ENCODE results near the gene GRIK3. TPM values are rescaled to one million over a fixed set of nuclear protein-coding genes. Genes with fewer than 3 reads are reported as not detected.

The GRIK3 gene
- total RNA-seq, 6 experiments from 2014 or later = 0.07 TPM; not detected in 5

- Histone ChIP-seq H3K4me3 (no peak overlapping the region), H3K9me3 (no peaks in the 10 kb centered on the region), H3K27ac (no peak overlapping the region), H3K36me3 (no peaks in the 10 kb centered on the region), H3K4me1 (no peaks in the 10 kb centered on the region), H3K27me3 (no peaks in the 10 kb centered on the region)
- WGBS (ENCODE audit: insufficient coverage, low coverage, low lambda C conversion rate, missing lambda C conversion rate) = 75% methylated on average over 5 of the region's 11 CpGs
- intact Hi-C loops (cut with DNase I) = no loop called here
- peak in 1 of 3 donors; percentile 13 for DNase-seq
- no peak for TF ChIP-seq CTCF (IDR thresholded peaks at IDR 0.05)
- TF ChIP-seq POLR2A (IDR thresholded peaks at IDR 0.05) = no peak
- ATAC-seq = no peak
Measured at GRCh38 chr1:36882536-36883285, 151.6 kb downstream of the GRIK3 start.

GRCh38 chr1:36881541-36881940, 152.8 kb downstream of the GRIK3 start:
- 79% methylated on average over 6 of the region's 6 CpGs for WGBS (ENCODE audit: insufficient coverage, low coverage, low lambda C conversion rate, missing lambda C conversion rate)
- TF ChIP-seq POLR2A (IDR thresholded peaks at IDR 0.05) (no peak), CTCF (IDR thresholded peaks at IDR 0.05) (no peak)
- no peak overlapping the region for H3K27ac ChIP-seq
- H3K4me1 ChIP-seq = no peaks in the 10 kb centered on the region
- H3K4me3 ChIP-seq = no peak overlapping the region
- no peaks in the 10 kb centered on the region for H3K36me3 ChIP-seq
- DNase-seq (peak in 1 of 3 donors; percentile 20), ATAC-seq (no peak)
- no peaks in the 10 kb centered on the region for H3K27me3 ChIP-seq
- intact Hi-C loops (cut with DNase I) = no loop called here
- H3K9me3 ChIP-seq = no peaks in the 10 kb centered on the region

- H3K4me3 ChIP-seq = no peak overlapping the region
- H3K36me3 ChIP-seq = no peaks in the 10 kb centered on the region
- ATAC-seq = no peak
- TF ChIP-seq CTCF (IDR thresholded peaks at IDR 0.05) = no peak
- TF ChIP-seq POLR2A (IDR thresholded peaks at IDR 0.05) = no peak
- H3K27ac ChIP-seq = no peak overlapping the region
- WGBS (ENCODE audit: insufficient coverage, low coverage, low lambda C conversion rate, missing lambda C conversion rate) = 80% methylated on average over 1 of the region's 3 CpGs
- no peaks in the 10 kb centered on the region for H3K4me1 ChIP-seq
- no peak for DNase-seq
- no peaks in the 10 kb centered on the region for H3K9me3 ChIP-seq
- intact Hi-C loops (cut with DNase I) = no loop called here
- no peaks in the 10 kb centered on the region for H3K27me3 ChIP-seq
Measured at GRCh38 chr1:36881068-36881405, 153.3 kb downstream of the GRIK3 start.

- intact Hi-C loops (cut with DNase I) = no loop called here
- H3K36me3 ChIP-seq = no peaks in the 10 kb centered on the region
- no peak overlapping the region for H3K4me3 ChIP-seq
- DNase-seq (peak in 1 of 3 donors; percentile 38), ATAC-seq (no peak)
- no peak overlapping the region for H3K27ac ChIP-seq
- WGBS (ENCODE audit: insufficient coverage, low coverage, low lambda C conversion rate, missing lambda C conversion rate) = 64% methylated on average over 12 of the region's 22 CpGs
- TF ChIP-seq POLR2A (IDR thresholded peaks at IDR 0.05) (no peak), CTCF (IDR thresholded peaks at IDR 0.05) (no peak)
- H3K9me3 ChIP-seq = no peaks in the 10 kb centered on the region
- H3K27me3 ChIP-seq = no peaks in the 10 kb centered on the region
- H3K4me1 ChIP-seq = no peaks in the 10 kb centered on the region
Measured at GRCh38 chr1:36880155-36881067, 153.9 kb downstream of the GRIK3 start.

All from right lobe of liver (tissue), 6 donors.